CD4-positive, CD25-positive, alpha-beta regulatory T cell (primary cell): ENCODE data around the gene HOXA13. TPM values are rescaled to one million over a fixed set of nuclear protein-coding genes. Genes with fewer than 3 reads are reported as not detected.
A peak's percentile ranks its signal among the peaks of the same experiment; 100 is the strongest.

Experiments used
- ATAC-seq, 2 donors: fragments of 150-1000 bp; cut with Tn5 transposase; one replicate each; pipeline ENCODE4 v1.10.0; 2021; ENCODE audit warnings: low read depth in 2 of 2, moderate number of reproducible peaks in 2 of 2, moderate library complexity in 1 of 2
- DNase-seq, 3 donors: peaks; one replicate each; pipeline versions ENCODE4 v3.0.0 to v3.0.0-alpha.2; 2012 to 2022; ENCODE audit warnings: mixed read lengths in 1 of 3
- H3K27ac ChIP-seq: one replicate; pipeline ENCODE4 v1.7.0; 2013; ENCODE audit warnings: mild to moderate bottlenecking, low read length; ENCODE audit not compliant: insufficient read depth, poor library complexity, severe bottlenecking
- H3K27me3 ChIP-seq: one replicate; pipeline ENCODE4 v1.7.0; 2013; ENCODE audit warnings: low read length; ENCODE audit not compliant: control insufficient read depth, insufficient read depth
- H3K36me3 ChIP-seq: one replicate; pipeline ENCODE4 v1.7.0; 2013; ENCODE audit warnings: mild to moderate bottlenecking, low read length, moderate library complexity; ENCODE audit not compliant: control insufficient read depth, insufficient read depth
- H3K4me1 ChIP-seq: 2 replicates; pipeline ENCODE4 v1.7.0; 2013; ENCODE audit warnings: mild to moderate bottlenecking, low read length; ENCODE audit not compliant: insufficient read depth, control insufficient read depth, poor library complexity, severe bottlenecking
- H3K4me3 ChIP-seq: one replicate; pipeline ENCODE4 v1.7.0; 2013; ENCODE audit warnings: low read depth, mild to moderate bottlenecking, low read length, moderate library complexity
- H3K9me3 ChIP-seq, 2 experiments: 1 replicate in 1 of 2; 2 replicates in 1 of 2; pipeline ENCODE4 v1.7.0; 2013; ENCODE audit warnings: low read length in 2 of 2, mild to moderate bottlenecking in 1 of 2, moderate library complexity in 1 of 2; ENCODE audit not compliant: control insufficient read depth in 2 of 2
- H3K27ac Mint-ChIP-seq, 3 donors: one replicate each; pipeline ENCODE4 v1.8.0; 2020 to 2022; ENCODE audit warnings: mild to moderate bottlenecking in 3 of 3, mixed read lengths in 3 of 3, moderate library complexity in 2 of 3
- H3K27me3 Mint-ChIP-seq: one replicate; pipeline ENCODE4 v1.8.0; 2022; ENCODE audit warnings: mild to moderate bottlenecking, mixed read lengths
- H3K36me3 Mint-ChIP-seq: one replicate; pipeline ENCODE4 v1.8.0; 2020; ENCODE audit warnings: mixed read lengths
- H3K4me1 Mint-ChIP-seq, 4 donors: one replicate each; pipeline ENCODE4 v1.8.0; 2020 to 2022; ENCODE audit warnings: mixed read lengths in 4 of 4, mild to moderate bottlenecking in 1 of 4
- H3K4me3 Mint-ChIP-seq, 4 donors: one replicate each; pipeline ENCODE4 v1.8.0; 2020 to 2022; ENCODE audit warnings: mild to moderate bottlenecking in 4 of 4, mixed read lengths in 4 of 4, moderate library complexity in 3 of 4
- H3K9me3 Mint-ChIP-seq, 7 donors: one replicate each; pipeline ENCODE4 v1.8.0; 2020 to 2022; ENCODE audit warnings: mixed read lengths in 7 of 7, mild to moderate bottlenecking in 3 of 7, moderate library complexity in 2 of 7
- polyA plus RNA-seq, 4 donors: library from polyadenylated mRNA; unstranded; fragments of 300-500 nt; fragmentation: Illumina TruSeq; gene quantifications; one replicate each; pipeline ENCODE4 v1.2.3, GENCODE V29; 2021
- total RNA-seq: library from RNA; stranded (reverse); gene quantifications from one replicate; pipeline ENCODE4 v1.2.3, GENCODE V29; 2022

The HOXA13 gene
- total and polyA plus RNA-seq, 5 donors from 2014 or later: not detected

GRCh38 chr7:27208998-27209397 is 9.1 kb upstream of the HOXA13 start:
- no peak overlapping the region for H3K27ac Mint-ChIP-seq
- peaks cover 97% of the 10 kb centered on the region for H3K27me3 Mint-ChIP-seq
- ATAC-seq (no peak), DNase-seq (no peak)
- Histone ChIP-seq H3K27me3 (peaks cover 63% of the 10 kb centered on the region), H3K36me3 (no peaks in the 10 kb centered on the region), H3K9me3 (no peaks in the 10 kb centered on the region), H3K4me1 (peaks cover 20% of the 10 kb centered on the region), H3K4me3 (no peak overlapping the region), H3K27ac (no peak overlapping the region)
- H3K36me3 Mint-ChIP-seq: peaks cover 3% of the 10 kb centered on the region
- peaks cover 0 to 7% (median 0%) of the 10 kb centered on the region in 7 donors for H3K9me3 Mint-ChIP-seq
- H3K4me1 Mint-ChIP-seq: peaks cover 5 to 28% (median 15%) of the 10 kb centered on the region in 4 donors
- no peak overlapping the region for H3K4me3 Mint-ChIP-seq

- peaks cover 67% of the 10 kb centered on the region for H3K27me3 ChIP-seq
- H3K36me3 Mint-ChIP-seq: peaks cover 3% of the 10 kb centered on the region
- peaks cover 20% of the 10 kb centered on the region for H3K4me1 ChIP-seq
- no peak overlapping the region for H3K4me3 ChIP-seq
- H3K4me1 Mint-ChIP-seq: peaks cover 5 to 31% (median 18%) of the 10 kb centered on the region in 4 donors
- peaks cover 0 to 11% (median 0%) of the 10 kb centered on the region in 7 donors for H3K9me3 Mint-ChIP-seq
- ATAC-seq: no peak
- no peak overlapping the region for H3K27ac ChIP-seq
- no peak for DNase-seq
- peaks cover 100% of the 10 kb centered on the region for H3K27me3 Mint-ChIP-seq
- H3K27ac Mint-ChIP-seq: no peak overlapping the region
- H3K9me3 ChIP-seq: no peaks in the 10 kb centered on the region
- no peaks in the 10 kb centered on the region for H3K36me3 ChIP-seq
- H3K4me3 Mint-ChIP-seq: peak overlapping the region in 1 of 4 donors; percentile 58
Measured at GRCh38 chr7:27207348-27207985, 7.6 kb upstream of the HOXA13 start.

GRCh38 chr7:27205325-27206280 is 5.7 kb upstream of the HOXA13 start:
- no peaks in the 10 kb centered on the region for H3K36me3 ChIP-seq
- peaks cover 62% of the 10 kb centered on the region for H3K27me3 ChIP-seq
- H3K9me3 Mint-ChIP-seq: peaks cover 0 to 20% (median 0%) of the 10 kb centered on the region in 7 donors
- DNase-seq (no peak), ATAC-seq (no peak)
- H3K4me3 ChIP-seq: no peak overlapping the region
- H3K27ac Mint-ChIP-seq: no peak overlapping the region
- H3K4me1 Mint-ChIP-seq: peaks cover 5 to 42% (median 21%) of the 10 kb centered on the region in 4 donors
- peaks cover 100% of the 10 kb centered on the region for H3K27me3 Mint-ChIP-seq
- H3K36me3 Mint-ChIP-seq: peaks cover 3% of the 10 kb centered on the region
- no peak overlapping the region for H3K27ac ChIP-seq
- H3K9me3 ChIP-seq: no peaks in the 10 kb centered on the region
- H3K4me3 Mint-ChIP-seq: peak overlapping the region in 1 of 4 donors; percentile 56
- H3K4me1 ChIP-seq: peaks cover 29% of the 10 kb centered on the region

DNA sequence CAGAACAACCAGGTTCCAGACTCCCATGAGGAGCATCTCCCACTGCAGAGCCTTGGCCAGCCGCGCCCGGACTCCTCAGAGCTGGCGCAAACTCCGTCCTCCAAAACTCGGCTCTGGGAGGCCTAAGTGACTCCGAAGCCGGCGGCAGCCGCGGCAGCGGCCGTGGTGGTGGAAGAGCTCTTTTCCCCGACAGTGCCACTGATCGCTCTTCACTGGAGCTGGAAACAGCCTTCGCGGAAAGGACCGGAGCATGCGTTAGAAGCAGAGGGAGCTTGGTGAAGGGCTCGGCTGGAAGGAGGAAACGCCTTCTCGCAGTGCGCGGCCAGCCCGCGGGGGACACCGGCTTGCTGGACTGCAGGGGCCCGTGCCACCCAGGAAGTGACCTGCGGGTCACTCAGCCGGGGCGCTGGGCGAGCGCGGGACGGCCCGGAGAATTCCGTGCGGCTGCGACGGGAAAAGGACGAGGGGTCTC is 5.0 kb upstream of the HOXA13 start:
- H3K27ac Mint-ChIP-seq: peak overlapping the region in 1 of 3 donors; percentile 25
- DNase-seq (no peak), ATAC-seq (no peak)
- peaks cover 0 to 20% (median 0%) of the 10 kb centered on the region in 7 donors for H3K9me3 Mint-ChIP-seq
- peaks cover 96% of the 10 kb centered on the region for H3K27me3 Mint-ChIP-seq
- peaks cover 5 to 39% (median 21%) of the 10 kb centered on the region in 4 donors for H3K4me1 Mint-ChIP-seq
- H3K27ac ChIP-seq: no peak overlapping the region
- H3K36me3 ChIP-seq: no peaks in the 10 kb centered on the region
- peaks cover 3% of the 10 kb centered on the region for H3K36me3 Mint-ChIP-seq
- no peaks in the 10 kb centered on the region for H3K9me3 ChIP-seq
- H3K4me3 Mint-ChIP-seq: peak overlapping the region in 1 of 4 donors; percentile 19
- no peak overlapping the region for H3K4me3 ChIP-seq
- H3K27me3 ChIP-seq: peaks cover 63% of the 10 kb centered on the region
- peaks cover 31% of the 10 kb centered on the region for H3K4me1 ChIP-seq

DNA sequence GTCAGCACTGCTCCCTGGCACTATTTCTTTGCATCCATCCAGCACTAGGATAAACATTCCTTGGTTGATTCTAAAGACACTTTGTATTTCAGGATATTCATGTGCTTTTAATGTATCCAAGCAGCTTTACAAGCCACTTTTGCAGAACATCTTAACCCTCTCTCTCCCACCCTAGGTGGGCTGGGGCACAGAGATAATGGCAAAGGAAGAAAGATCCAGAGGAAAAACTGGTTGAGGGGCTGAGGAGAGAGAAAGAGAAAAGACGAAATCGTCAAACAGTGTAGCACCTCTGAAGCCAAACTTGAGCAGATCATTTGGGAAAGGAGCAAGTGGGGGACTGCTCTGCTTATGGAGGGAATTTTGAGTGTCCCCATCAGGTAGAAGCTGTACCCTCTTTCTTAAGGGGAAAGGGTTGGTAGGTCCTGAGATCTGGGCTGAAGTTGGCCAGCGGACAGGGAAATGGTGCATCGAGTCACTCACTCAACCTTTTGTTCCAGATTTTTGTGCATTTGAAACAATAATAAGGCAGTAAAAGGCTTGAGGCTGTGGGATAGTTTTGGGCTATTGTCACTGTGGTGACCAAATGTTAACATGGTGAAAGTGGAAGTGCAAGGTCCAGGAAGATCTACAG is 4.2 kb upstream of the HOXA13 start:
- DNase-seq: no peak
- Histone ChIP-seq H3K4me1 (peaks cover 37% of the 10 kb centered on the region), H3K27ac (no peak overlapping the region), H3K27me3 (peaks cover 63% of the 10 kb centered on the region), H3K4me3 (no peak overlapping the region), H3K36me3 (no peaks in the 10 kb centered on the region), H3K9me3 (no peaks in the 10 kb centered on the region)
- Mint-ChIP-seq H3K4me3 (no peak overlapping the region), H3K4me1 (peaks cover 5 to 41% (median 21%) of the 10 kb centered on the region in 4 donors), H3K27ac (no peak overlapping the region), H3K36me3 (peaks cover 3% of the 10 kb centered on the region), H3K9me3 (peaks cover 0 to 20% (median 0%) of the 10 kb centered on the region in 7 donors), H3K27me3 (peaks cover 91% of the 10 kb centered on the region)
- no peak for ATAC-seq

DNA sequence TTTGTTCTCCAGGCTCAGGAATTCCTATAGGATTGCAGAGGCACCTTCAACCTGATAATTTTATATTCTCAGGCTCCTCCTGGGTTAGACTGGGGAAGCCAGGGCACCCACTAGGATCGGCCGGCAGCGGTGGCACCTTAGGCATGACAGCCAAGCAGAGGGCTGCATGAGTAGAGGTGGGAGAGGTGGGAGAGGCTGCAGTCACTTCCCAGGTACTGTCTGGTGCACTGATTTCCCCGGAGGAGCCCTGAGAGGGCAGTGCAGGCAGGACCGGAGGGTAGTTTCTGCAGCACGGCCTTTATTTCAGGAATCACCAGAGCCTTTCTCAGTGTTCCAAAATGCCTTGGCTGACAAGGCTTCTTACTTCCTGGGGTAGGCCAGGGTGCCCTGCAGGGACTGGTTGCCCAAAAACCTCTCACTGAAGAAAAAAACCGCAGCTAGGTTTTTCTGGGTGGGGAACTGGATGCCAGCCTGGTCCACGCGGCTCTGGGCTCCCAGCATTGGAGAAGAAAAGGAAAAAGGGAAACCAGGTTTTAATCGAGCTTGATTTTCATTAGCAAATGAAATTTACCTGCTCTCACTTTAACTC is 3.6 kb upstream of the HOXA13 start:
- Histone ChIP-seq H3K27me3 (peaks cover 60% of the 10 kb centered on the region), H3K27ac (no peak overlapping the region), H3K36me3 (no peaks in the 10 kb centered on the region), H3K4me3 (no peak overlapping the region), H3K9me3 (no peaks in the 10 kb centered on the region), H3K4me1 (peaks cover 39% of the 10 kb centered on the region)
- H3K36me3 Mint-ChIP-seq: peaks cover 3% of the 10 kb centered on the region
- peaks cover 0 to 20% (median 0%) of the 10 kb centered on the region in 7 donors for H3K9me3 Mint-ChIP-seq
- ATAC-seq (no peak), DNase-seq (no peak)
- peaks cover 91% of the 10 kb centered on the region for H3K27me3 Mint-ChIP-seq
- H3K4me3 Mint-ChIP-seq: peak overlapping the region in 1 of 4 donors; percentile 64
- H3K4me1 Mint-ChIP-seq: peaks cover 5 to 47% (median 21%) of the 10 kb centered on the region in 4 donors
- no peak overlapping the region for H3K27ac Mint-ChIP-seq

DNA sequence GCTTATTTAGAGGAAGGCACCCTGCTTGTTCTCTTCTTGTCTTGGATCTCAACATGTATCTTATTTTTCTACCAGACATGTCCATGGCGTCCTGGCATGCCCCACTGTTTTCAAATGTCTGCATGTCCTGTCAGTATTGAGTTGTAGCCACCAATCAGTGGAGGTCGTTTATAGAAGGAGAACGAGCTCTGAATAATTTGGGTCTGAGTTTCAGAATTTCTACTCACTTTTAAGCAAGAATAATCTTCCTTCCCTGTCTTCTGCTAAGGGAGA is 2.9 kb upstream of the HOXA13 start:
- Mint-ChIP-seq H3K4me3 (peak overlapping the region in 1 of 4 donors; percentile 64), H3K36me3 (peaks cover 3% of the 10 kb centered on the region), H3K27ac (no peak overlapping the region), H3K9me3 (peaks cover 0 to 22% (median 0%) of the 10 kb centered on the region in 7 donors), H3K27me3 (peaks cover 91% of the 10 kb centered on the region), H3K4me1 (peaks cover 5 to 53% (median 24%) of the 10 kb centered on the region in 4 donors)
- H3K27me3 ChIP-seq: peaks cover 60% of the 10 kb centered on the region
- no peaks in the 10 kb centered on the region for H3K36me3 ChIP-seq
- peaks cover 39% of the 10 kb centered on the region for H3K4me1 ChIP-seq
- H3K4me3 ChIP-seq: no peak overlapping the region
- peaks cover 0 to 2% of the 10 kb centered on the region in 2 experiments for H3K9me3 ChIP-seq
- no peak overlapping the region for H3K27ac ChIP-seq
- ATAC-seq (no peak), DNase-seq (no peak)
